Left ventricle myocardium inferior (tissue), 1 donor: Measurements from ENCODE around the gene BRSK1. TPM values are rescaled to one million over a fixed set of nuclear protein-coding genes. Genes with fewer than 3 reads are reported as not detected.

Experiments used
- DNase-seq: peaks from one replicate; pipeline ENCODE4 v3.0.0-alpha.2; 2020
- H3K27ac ChIP-seq: fragments of 200-600 bp; replicated peaks from 2 replicates; pipeline ENCODE4 v1.8.0; 2021
- H3K27me3 ChIP-seq: fragments of 200-600 bp; 2 replicates; pipeline ENCODE4 v1.8.0; 2021; ENCODE audit warnings: low read depth
- H3K36me3 ChIP-seq: fragments of 200-600 bp; 2 replicates; pipeline ENCODE4 v1.8.0; 2021
- H3K4me1 ChIP-seq: fragments of 200-600 bp; 2 replicates; pipeline ENCODE4 v1.8.0; 2021
- H3K4me3 ChIP-seq: fragments of 200-600 bp; 2 replicates; pipeline ENCODE4 v1.8.0; 2021; ENCODE audit warnings: mild to moderate bottlenecking, moderate library complexity
- H3K9me3 ChIP-seq: fragments of 200-600 bp; replicated peaks from 2 replicates; pipeline ENCODE4 v1.8.0; 2021
- intact Hi-C: fragments of 100-400 bp; cut with micrococcal nuclease; formaldehyde crosslinking; loops from one replicate; pipeline ENCODE4 v1.11.0; 2022
- total RNA-seq: library from RNA; stranded (reverse); fragmentation: NEBNext Ultra II Directional; extraction: Animal tissue kit (Norgen Biotek cat#: 25700); gene quantifications from one replicate; pipeline ENCODE4 v1.2.1, GENCODE V29; 2021
- TF ChIP-seq, protein P1 (sequence below): fragments of 200-600 bp; IDR thresholded peaks from 2 replicates; pipeline ENCODE4 v1.8.0; 2021; ENCODE audit warnings: antibody characterized with exemption, mild to moderate bottlenecking, borderline replicate concordance
- donor health status: DM: no; HTN: yes; CAD: no; lungs with severe emphysema.

The BRSK1 gene
- total RNA-seq, 1 donor from 2014 or later: 3.0 TPM

GRCh38 chr19:55247621-55248099 lies 36.1 kb upstream of the BRSK1 start:
- TF ChIP-seq, protein P1, sequence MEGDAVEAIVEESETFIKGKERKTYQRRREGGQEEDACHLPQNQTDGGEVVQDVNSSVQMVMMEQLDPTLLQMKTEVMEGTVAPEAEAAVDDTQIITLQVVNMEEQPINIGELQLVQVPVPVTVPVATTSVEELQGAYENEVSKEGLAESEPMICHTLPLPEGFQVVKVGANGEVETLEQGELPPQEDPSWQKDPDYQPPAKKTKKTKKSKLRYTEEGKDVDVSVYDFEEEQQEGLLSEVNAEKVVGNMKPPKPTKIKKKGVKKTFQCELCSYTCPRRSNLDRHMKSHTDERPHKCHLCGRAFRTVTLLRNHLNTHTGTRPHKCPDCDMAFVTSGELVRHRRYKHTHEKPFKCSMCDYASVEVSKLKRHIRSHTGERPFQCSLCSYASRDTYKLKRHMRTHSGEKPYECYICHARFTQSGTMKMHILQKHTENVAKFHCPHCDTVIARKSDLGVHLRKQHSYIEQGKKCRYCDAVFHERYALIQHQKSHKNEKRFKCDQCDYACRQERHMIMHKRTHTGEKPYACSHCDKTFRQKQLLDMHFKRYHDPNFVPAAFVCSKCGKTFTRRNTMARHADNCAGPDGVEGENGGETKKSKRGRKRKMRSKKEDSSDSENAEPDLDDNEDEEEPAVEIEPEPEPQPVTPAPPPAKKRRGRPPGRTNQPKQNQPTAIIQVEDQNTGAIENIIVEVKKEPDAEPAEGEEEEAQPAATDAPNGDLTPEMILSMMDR: no peak
- DNase-seq: peak; percentile 56
- intact Hi-C loops: no loop called here
- H3K4me1 ChIP-seq: peaks cover 57% of the 10 kb centered on the region
- no peak overlapping the region for H3K4me3 ChIP-seq
- no peaks in the 10 kb centered on the region for H3K27me3 ChIP-seq
- peaks cover 43% of the 10 kb centered on the region for H3K36me3 ChIP-seq
- H3K9me3 ChIP-seq: no peaks in the 10 kb centered on the region
- peak overlapping the region; percentile 54 for H3K27ac ChIP-seq

DNA sequence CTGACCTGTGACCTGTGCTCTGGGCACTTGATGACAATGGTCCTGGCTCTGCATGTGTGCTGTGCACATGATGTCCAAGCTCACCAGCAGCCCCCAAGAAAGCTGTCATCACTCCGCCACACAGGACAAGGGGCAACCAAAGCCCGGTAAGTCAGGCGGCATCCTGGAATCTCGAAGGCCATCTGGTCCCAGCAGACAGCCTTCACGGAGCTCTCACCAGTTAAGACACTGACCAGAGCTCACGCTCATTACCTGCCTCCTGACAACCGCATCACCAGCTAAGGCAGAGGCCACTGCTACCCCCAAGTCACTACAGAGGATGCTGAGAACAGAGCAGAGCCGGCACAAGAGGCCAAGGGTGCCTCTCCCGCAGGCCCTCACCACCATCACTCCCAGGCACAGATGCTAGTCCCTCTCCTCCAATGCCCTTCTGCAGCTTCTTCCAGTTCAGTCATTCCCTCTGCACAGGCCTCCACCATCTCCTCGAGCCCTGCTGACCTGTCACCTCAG lies 35.6 kb upstream of the BRSK1 start:
- Histone ChIP-seq H3K36me3 (peaks cover 37% of the 10 kb centered on the region), H3K4me1 (peaks cover 63% of the 10 kb centered on the region), H3K27ac (peak overlapping the region; percentile 54), H3K9me3 (no peaks in the 10 kb centered on the region), H3K4me3 (no peak overlapping the region), H3K27me3 (no peaks in the 10 kb centered on the region)
- intact Hi-C loops: no loop called here
- no peak for DNase-seq
- TF ChIP-seq, protein P1: no peak

DNA sequence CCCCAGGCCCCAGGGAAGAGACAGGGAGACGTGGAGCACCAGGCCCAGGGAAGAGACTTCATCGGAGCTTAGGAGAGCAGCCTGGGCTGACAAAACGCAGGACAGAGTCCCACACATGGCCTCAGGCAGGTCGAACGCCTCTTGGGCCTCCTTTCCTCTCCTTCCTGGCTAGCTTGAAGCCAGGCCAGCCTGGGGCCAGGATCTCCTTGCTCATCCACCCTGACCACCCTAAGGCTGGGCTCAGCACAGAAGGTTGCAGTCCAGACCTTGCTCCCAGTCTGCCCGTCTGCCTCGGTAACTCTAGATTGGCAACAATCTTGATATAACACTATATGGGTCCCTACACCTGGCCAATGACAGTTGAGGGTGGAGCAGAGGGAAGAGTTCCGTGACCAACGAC lies 35.1 kb upstream of the BRSK1 start:
- Histone ChIP-seq H3K27ac (no peak overlapping the region), H3K4me3 (no peak overlapping the region), H3K4me1 (peaks cover 67% of the 10 kb centered on the region), H3K27me3 (no peaks in the 10 kb centered on the region), H3K36me3 (peaks cover 33% of the 10 kb centered on the region), H3K9me3 (no peaks in the 10 kb centered on the region)
- TF ChIP-seq, protein P1: no peak
- DNase-seq: no peak
- intact Hi-C loops: no loop called here

DNA sequence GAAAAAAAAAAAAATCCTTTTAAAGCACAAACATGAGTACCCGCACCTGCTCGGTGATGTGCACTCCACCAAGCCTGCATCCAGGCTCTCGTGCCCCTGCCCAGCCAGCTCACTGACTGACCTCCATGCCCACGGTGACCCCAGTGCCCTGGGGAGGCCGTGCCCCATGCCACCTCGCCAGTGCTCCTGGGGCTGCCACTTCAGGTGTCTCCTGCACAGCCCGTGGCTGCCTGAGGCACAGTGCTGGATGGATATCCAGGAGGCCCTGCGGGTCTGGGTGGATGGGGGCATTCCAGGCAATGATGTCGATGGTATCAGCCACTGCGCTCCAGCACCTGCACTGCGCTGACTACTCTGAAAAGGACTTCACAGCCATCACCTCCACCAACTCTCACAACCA lies 34.0 kb upstream of the BRSK1 start:
- peaks cover 21% of the 10 kb centered on the region for H3K36me3 ChIP-seq
- no peaks in the 10 kb centered on the region for H3K27me3 ChIP-seq
- no peak overlapping the region for H3K27ac ChIP-seq
- H3K4me1 ChIP-seq: peaks cover 79% of the 10 kb centered on the region
- intact Hi-C loops: no loop called here
- H3K4me3 ChIP-seq: no peak overlapping the region
- no peak for DNase-seq
- TF ChIP-seq, protein P1: no peak
- no peaks in the 10 kb centered on the region for H3K9me3 ChIP-seq

GRCh38 chr19:55250262-55251036 lies 33.3 kb upstream of the BRSK1 start:
- no peak for DNase-seq
- Histone ChIP-seq H3K4me3 (no peak overlapping the region), H3K4me1 (peaks cover 85% of the 10 kb centered on the region), H3K9me3 (no peaks in the 10 kb centered on the region), H3K27me3 (no peaks in the 10 kb centered on the region), H3K36me3 (peaks cover 15% of the 10 kb centered on the region), H3K27ac (no peak overlapping the region)
- intact Hi-C loops: no loop called here
- TF ChIP-seq, protein P1: no peak
